Measurements from ENCODE around the gene PLEKHA1. TPM values are rescaled to one million over a fixed set of nuclear protein-coding genes. Genes with fewer than 3 reads are reported as not detected.
A peak's percentile ranks its signal among the peaks of the same experiment; 100 is the strongest.

PLEKHA1 gene
- total RNA-seq, 1 donor from 2014 or later: 44.3 TPM

- H3K27ac Mint-ChIP-seq: no peak overlapping the region
- H3K4me3 Mint-ChIP-seq (ENCODE audit: low read depth): no peak overlapping the region
- TF ChIP-seq, protein P1, sequence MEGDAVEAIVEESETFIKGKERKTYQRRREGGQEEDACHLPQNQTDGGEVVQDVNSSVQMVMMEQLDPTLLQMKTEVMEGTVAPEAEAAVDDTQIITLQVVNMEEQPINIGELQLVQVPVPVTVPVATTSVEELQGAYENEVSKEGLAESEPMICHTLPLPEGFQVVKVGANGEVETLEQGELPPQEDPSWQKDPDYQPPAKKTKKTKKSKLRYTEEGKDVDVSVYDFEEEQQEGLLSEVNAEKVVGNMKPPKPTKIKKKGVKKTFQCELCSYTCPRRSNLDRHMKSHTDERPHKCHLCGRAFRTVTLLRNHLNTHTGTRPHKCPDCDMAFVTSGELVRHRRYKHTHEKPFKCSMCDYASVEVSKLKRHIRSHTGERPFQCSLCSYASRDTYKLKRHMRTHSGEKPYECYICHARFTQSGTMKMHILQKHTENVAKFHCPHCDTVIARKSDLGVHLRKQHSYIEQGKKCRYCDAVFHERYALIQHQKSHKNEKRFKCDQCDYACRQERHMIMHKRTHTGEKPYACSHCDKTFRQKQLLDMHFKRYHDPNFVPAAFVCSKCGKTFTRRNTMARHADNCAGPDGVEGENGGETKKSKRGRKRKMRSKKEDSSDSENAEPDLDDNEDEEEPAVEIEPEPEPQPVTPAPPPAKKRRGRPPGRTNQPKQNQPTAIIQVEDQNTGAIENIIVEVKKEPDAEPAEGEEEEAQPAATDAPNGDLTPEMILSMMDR (IDR thresholded peaks at IDR 0.05; ENCODE audit: unreplicated experiment): no peak
- peaks cover 46% of the 10 kb centered on the region for H3K27me3 Mint-ChIP-seq
- DNase-seq (ENCODE audit: low spot score, unreplicated experiment): no peak
- no peaks in the 10 kb centered on the region for H3K36me3 Mint-ChIP-seq (ENCODE audit: insufficient read depth)
- no peaks in the 10 kb centered on the region for H3K4me1 Mint-ChIP-seq (ENCODE audit: low read depth)
- no peaks in the 10 kb centered on the region for H3K9me3 Mint-ChIP-seq (ENCODE audit: low read depth)
Measured at GRCh38 chr10:122455376-122456079, 81.0 kb downstream of the PLEKHA1 start.

DNA sequence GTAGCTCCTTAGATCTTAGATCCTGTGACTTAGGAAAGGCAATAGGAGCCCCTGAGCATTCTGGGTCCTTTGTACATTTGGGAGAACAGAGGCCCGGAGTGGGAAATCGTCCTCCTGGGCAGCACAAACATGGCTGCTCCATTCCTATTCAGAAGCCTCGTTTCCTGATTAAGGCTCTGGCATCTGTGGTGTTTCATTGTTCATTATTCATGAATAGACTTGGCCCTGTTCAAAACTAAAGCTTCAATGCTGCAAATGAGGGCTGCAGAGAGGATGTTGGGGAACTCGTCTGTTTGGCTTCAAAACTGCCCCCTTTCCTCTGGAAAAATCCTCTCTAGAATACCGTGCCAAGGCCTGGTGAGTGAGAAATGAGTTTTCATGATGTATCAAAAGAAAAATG is 83.4 kb downstream of the PLEKHA1 start:
- Mint-ChIP-seq H3K4me1 (ENCODE audit: low read depth) (peaks cover 3% of the 10 kb centered on the region), H3K27ac (no peak overlapping the region), H3K36me3 (ENCODE audit: insufficient read depth) (no peaks in the 10 kb centered on the region), H3K27me3 (peaks cover 49% of the 10 kb centered on the region), H3K4me3 (ENCODE audit: low read depth) (no peak overlapping the region), H3K9me3 (ENCODE audit: low read depth) (no peaks in the 10 kb centered on the region)
- TF ChIP-seq, protein P1 (IDR thresholded peaks at IDR 0.05; ENCODE audit: unreplicated experiment): no peak
- no peak for DNase-seq (ENCODE audit: low spot score, unreplicated experiment)

GRCh38 chr10:122458693-122459092 is 84.2 kb downstream of the PLEKHA1 start:
- Mint-ChIP-seq H3K9me3 (ENCODE audit: low read depth) (no peaks in the 10 kb centered on the region), H3K36me3 (ENCODE audit: insufficient read depth) (no peaks in the 10 kb centered on the region), H3K27me3 (peaks cover 57% of the 10 kb centered on the region), H3K4me1 (ENCODE audit: low read depth) (peaks cover 4% of the 10 kb centered on the region), H3K4me3 (ENCODE audit: low read depth) (no peak overlapping the region), H3K27ac (no peak overlapping the region)
- TF ChIP-seq, protein P1 (IDR thresholded peaks at IDR 0.05; ENCODE audit: unreplicated experiment): no peak
- DNase-seq (ENCODE audit: low spot score, unreplicated experiment): no peak

DNA sequence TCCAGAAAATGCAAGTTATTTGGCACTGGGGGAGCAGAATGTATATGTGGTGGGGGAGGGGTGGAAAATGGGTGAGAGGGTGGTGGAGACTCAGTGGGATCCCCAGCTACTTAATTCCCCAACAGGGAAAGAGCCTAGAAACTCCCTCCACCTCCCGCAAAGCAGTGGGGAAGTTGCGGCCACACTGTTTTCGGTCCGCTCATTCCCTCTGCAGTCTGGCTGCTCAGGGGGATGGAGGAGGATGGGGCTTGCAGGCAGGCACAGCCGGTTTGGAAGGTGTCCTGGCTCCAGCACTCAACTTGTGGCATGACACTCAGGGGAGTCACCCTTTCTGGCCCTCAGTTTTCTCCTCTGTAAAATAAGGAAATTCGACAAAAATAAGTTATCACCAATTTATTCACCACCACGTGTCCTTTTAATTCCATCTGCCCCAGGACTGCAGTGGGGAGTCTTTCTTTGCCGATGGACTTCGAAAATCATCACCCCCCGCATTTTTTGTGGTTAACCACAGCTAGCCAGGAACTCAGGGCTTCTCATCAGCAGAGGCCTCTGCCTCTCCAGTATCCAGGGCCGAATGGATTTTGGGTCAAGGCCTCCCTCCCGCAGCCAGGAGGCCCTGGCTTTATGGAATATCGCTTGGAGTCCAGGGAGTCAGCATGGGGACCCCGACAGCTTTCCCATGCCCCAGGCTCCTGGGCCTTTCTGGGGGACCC is 85.2 kb downstream of the PLEKHA1 start:
- Mint-ChIP-seq H3K36me3 (ENCODE audit: insufficient read depth) (no peaks in the 10 kb centered on the region), H3K27ac (no peak overlapping the region), H3K4me1 (ENCODE audit: low read depth) (peaks cover 4% of the 10 kb centered on the region), H3K9me3 (ENCODE audit: low read depth) (no peaks in the 10 kb centered on the region), H3K27me3 (peaks cover 67% of the 10 kb centered on the region), H3K4me3 (ENCODE audit: low read depth) (peak overlapping the region; percentile 41)
- no peak for DNase-seq (ENCODE audit: low spot score, unreplicated experiment)
- TF ChIP-seq, protein P1 (IDR thresholded peaks at IDR 0.05; ENCODE audit: unreplicated experiment): no peak

- H3K4me3 Mint-ChIP-seq (ENCODE audit: low read depth): peak overlapping the region; percentile 35
- peaks cover 4% of the 10 kb centered on the region for H3K4me1 Mint-ChIP-seq (ENCODE audit: low read depth)
- H3K27ac Mint-ChIP-seq: no peak overlapping the region
- DNase-seq (ENCODE audit: low spot score, unreplicated experiment): no peak
- TF ChIP-seq, protein P1 (IDR thresholded peaks at IDR 0.05; ENCODE audit: unreplicated experiment): no peak
- peaks cover 73% of the 10 kb centered on the region for H3K27me3 Mint-ChIP-seq
- no peaks in the 10 kb centered on the region for H3K9me3 Mint-ChIP-seq (ENCODE audit: low read depth)
- no peaks in the 10 kb centered on the region for H3K36me3 Mint-ChIP-seq (ENCODE audit: insufficient read depth)
Measured at GRCh38 chr10:122460891-122461293, 86.4 kb downstream of the PLEKHA1 start.

Data from progenitor cell of endocrine pancreas (in vitro differentiated cells).